ENCODE results near the gene CRABP1. TPM values are rescaled to one million over a fixed set of nuclear protein-coding genes. Genes with fewer than 3 reads are reported as not detected.
"Not testable (repeated sequence)": the region's sequence is repeated elsewhere in the genome, so short reads cannot be mapped to it uniquely, and the experiment has no call there.

The CRABP1 gene
- total RNA-seq, 1 experiment from 2014 or later, result not detected

DNA sequence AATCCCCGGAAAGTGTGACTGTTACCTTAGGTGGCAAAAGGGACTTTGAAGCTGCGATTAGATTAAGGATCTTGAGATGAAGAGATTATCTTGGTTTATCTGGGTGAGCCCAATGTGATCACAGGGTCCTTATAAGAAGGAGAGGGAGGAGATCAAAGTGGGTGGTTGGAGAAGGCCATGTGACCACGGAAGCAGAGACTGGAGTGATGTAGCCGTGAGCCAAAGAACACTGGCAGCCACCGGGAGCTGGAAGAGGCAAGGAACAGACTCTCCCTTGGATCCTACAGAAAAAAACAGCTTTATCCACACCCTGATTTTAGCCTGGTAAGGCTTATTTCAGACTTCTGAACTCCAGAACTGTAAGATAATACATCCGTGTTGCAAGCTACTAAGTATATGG lies 29.9 kb downstream of the CRABP1 start:
- Histone ChIP-seq H3F3A (ENCODE audit: insufficient read depth, low read depth) (no peaks in the 10 kb centered on the region; the same call in 1 of the 2 replicates), H3K4me2 (no peak overlapping the region), H3K4me1 (replicated peaks; ENCODE audit: insufficient read depth) (peaks cover 12% of the 10 kb centered on the region), H3K27ac (no peak overlapping the region), H3K79me2 (ENCODE audit: low read depth) (no peaks in the 10 kb centered on the region), H4K20me1 (ENCODE audit: insufficient read depth) (no peaks in the 10 kb centered on the region), H3K27me3 (ENCODE audit: insufficient read depth, low read depth) (no peaks in the 10 kb centered on the region), H3K36me3 (ENCODE audit: low read depth) (no peaks in the 10 kb centered on the region), H2AFZ (no peak overlapping the region), H3K9me3 (ENCODE audit: insufficient read depth, low read depth) (no peaks in the 10 kb centered on the region), H3K4me3 (no peak overlapping the region), H3K9me2 (ENCODE audit: insufficient read depth) (no peaks in the 10 kb centered on the region)
- no TSS peak for BruUV-seq (replicated peaks)
- TF ChIP-seq EZH2 (IDR thresholded peaks at IDR 0.05; ENCODE audit: low read depth) (no peak), CTCF (conservative IDR thresholded peaks at IDR 0.05) (no peak)
- POLR2A ChIA-PET (ENCODE audit: unreplicated experiment), result no interaction called here
- CTCF ChIA-PET, result no interaction called here
- intact Hi-C loops (cut with micrococcal nuclease; ENCODE audit: unreplicated experiment), result no loop called here
- DNase-seq, result no peak

DNA sequence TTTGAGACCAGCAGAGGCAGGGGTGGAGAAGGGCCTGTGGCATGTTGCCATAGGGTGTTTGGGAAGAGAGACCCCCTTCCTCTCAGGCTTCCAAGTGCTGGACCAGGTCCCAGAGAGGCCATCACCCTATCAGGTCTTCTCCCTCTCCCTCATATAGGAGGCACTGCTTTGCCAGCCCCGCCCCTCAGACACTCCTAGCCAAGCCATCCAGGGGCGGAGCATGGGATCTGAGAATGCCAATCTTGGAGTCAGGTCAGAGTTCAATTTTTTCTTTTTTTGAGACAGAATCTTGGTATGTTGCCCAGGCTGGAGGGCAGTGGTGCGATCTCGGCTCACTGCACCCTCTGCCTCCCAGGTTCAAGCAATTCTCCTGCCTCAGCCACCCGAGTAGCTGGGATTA lies 32.7 kb downstream of the CRABP1 start:
- Histone ChIP-seq H3K4me1 (replicated peaks; ENCODE audit: insufficient read depth) (peaks cover 18% of the 10 kb centered on the region), H3K27me3 (ENCODE audit: insufficient read depth, low read depth) (no peaks in the 10 kb centered on the region), H3K79me2 (ENCODE audit: low read depth) (no peaks in the 10 kb centered on the region), H3K4me3 (no peak overlapping the region), H3K4me2 (no peak overlapping the region), H2AFZ (no peak overlapping the region), H3K27ac (no peak overlapping the region), H3K36me3 (ENCODE audit: low read depth) (no peaks in the 10 kb centered on the region), H3K9me3 (ENCODE audit: insufficient read depth, low read depth) (no peaks in the 10 kb centered on the region), H3F3A (ENCODE audit: insufficient read depth, low read depth) (no peaks in the 10 kb centered on the region; the same call in 1 of the 2 replicates), H3K9me2 (ENCODE audit: insufficient read depth) (no peaks in the 10 kb centered on the region), H4K20me1 (ENCODE audit: insufficient read depth) (no peaks in the 10 kb centered on the region)
- DNase-seq, result peak in 1 of 2 experiments; percentile 39
- no peak for TF ChIP-seq CTCF (conservative IDR thresholded peaks at IDR 0.05)
- TF ChIP-seq EZH2 (IDR thresholded peaks at IDR 0.05; ENCODE audit: low read depth), result no peak
- ChIA-PET CTCF (no interaction called here), POLR2A (ENCODE audit: unreplicated experiment) (no interaction called here)
- intact Hi-C loops (cut with micrococcal nuclease; ENCODE audit: unreplicated experiment), result no loop called here
- BruUV-seq (replicated peaks), result no TSS peak

GRCh38 chr15:78374436-78375393 lies 34.6 kb downstream of the CRABP1 start:
- POLR2A ChIA-PET (ENCODE audit: unreplicated experiment), result interaction anchor here (0.6 kb wide), 2 partner anchors 22 to 35 kb away, joined by 3 to 11 read pairs; no protein-coding TSS in a partner anchor
- H3K36me3 ChIP-seq (ENCODE audit: low read depth), result no peaks in the 10 kb centered on the region
- H3K79me2 ChIP-seq (ENCODE audit: low read depth), result no peaks in the 10 kb centered on the region
- H3F3A ChIP-seq (ENCODE audit: insufficient read depth, low read depth), result no peaks in the 10 kb centered on the region; the same call in 1 of the 2 replicates
- H3K27ac ChIP-seq, result peak overlapping the region; percentile 29; the same call in 1 of the 2 replicates
- 0 out of 2 replicates have a peak overlapping the region, but pooled peaks have one; percentile 1 for H2AFZ ChIP-seq
- H3K9me2 ChIP-seq (ENCODE audit: insufficient read depth), result no peaks in the 10 kb centered on the region
- no TSS peak for BruUV-seq (replicated peaks)
- H3K4me1 ChIP-seq (replicated peaks; ENCODE audit: insufficient read depth), result peaks cover 18% of the 10 kb centered on the region
- no peak overlapping the region for H3K4me3 ChIP-seq
- peak; percentile 73 to 83 for DNase-seq
- H3K4me2 ChIP-seq, result peak overlapping the region; percentile 35
- H3K9me3 ChIP-seq (ENCODE audit: insufficient read depth, low read depth), result no peaks in the 10 kb centered on the region
- intact Hi-C loops (cut with micrococcal nuclease; ENCODE audit: unreplicated experiment), result no loop called here
- H3K27me3 ChIP-seq (ENCODE audit: insufficient read depth, low read depth), result no peaks in the 10 kb centered on the region
- no peaks in the 10 kb centered on the region for H4K20me1 ChIP-seq (ENCODE audit: insufficient read depth)
- CTCF ChIA-PET, result no interaction called here
- TF ChIP-seq CTCF (conservative IDR thresholded peaks at IDR 0.05) (no peak), EZH2 (IDR thresholded peaks at IDR 0.05; ENCODE audit: low read depth) (no peak)

- DNase-seq; H3K9me3 ChIP-seq (ENCODE audit: insufficient read depth, low read depth); CTCF ChIA-PET; H3F3A ChIP-seq (ENCODE audit: insufficient read depth, low read depth); BruUV-seq (replicated peaks); intact Hi-C loops (cut with micrococcal nuclease; ENCODE audit: unreplicated experiment); H2AFZ ChIP-seq; H3K9me2 ChIP-seq (ENCODE audit: insufficient read depth); H3K27ac ChIP-seq; H3K79me2 ChIP-seq (ENCODE audit: low read depth); H3K36me3 ChIP-seq (ENCODE audit: low read depth); H4K20me1 ChIP-seq (ENCODE audit: insufficient read depth); H3K4me1 ChIP-seq (replicated peaks; ENCODE audit: insufficient read depth); H3K4me2 ChIP-seq; H3K4me3 ChIP-seq; POLR2A ChIA-PET (ENCODE audit: unreplicated experiment): not testable (repeated sequence)
- H3K27me3 ChIP-seq (ENCODE audit: insufficient read depth, low read depth), result peaks cover 20% of the 10 kb centered on the region
Observed at GRCh38 chr15:78380143-78380542, 40.0 kb downstream of the CRABP1 start.

All from PC-9 (cell line).